ENCODE measurements around the gene WDR20. TPM values are rescaled to one million over a fixed set of nuclear protein-coding genes. Genes with fewer than 3 reads are reported as not detected.

WDR20 gene
- total and polyA plus RNA-seq, 11 donors, result 10.4 to 26.5 (median 19.5) TPM

DNA sequence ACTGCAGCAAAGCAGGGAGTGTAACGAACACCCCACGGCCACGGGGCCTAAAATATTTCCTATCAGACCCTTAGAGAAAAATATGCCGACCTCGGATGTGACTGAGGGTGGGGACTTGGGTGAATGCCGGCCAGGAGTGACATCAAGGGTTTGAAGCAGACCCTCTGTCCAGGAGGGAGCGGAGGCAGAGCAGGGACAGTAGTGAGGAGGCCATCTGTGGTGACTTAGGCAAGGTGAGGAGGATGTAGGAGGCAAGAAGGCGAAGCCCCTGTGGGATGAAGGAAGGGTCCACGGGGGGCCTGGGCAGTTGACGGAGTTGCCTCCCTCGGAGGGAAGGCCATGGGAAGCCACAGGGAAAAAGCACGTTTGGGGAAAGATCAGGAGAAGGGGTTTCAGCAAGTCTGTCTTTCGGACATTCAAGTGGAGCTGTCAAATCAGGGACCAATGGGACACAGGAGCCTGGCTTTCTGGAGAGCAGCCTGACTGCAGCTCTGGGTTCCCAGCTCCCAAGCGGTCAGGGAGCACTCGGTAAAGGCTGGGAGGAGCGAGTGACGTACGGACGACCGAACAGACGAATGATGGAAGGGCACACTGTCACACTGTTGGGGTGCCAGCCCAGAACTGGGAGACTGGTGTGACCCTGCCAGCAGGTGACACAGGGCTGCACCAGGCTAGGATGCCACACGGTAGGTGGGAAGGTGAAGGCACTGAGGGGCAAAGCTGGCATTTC is 90.9 kb downstream of the WDR20 start:
- WGBS, 4 donors, result 84 to 90% (median 87%) methylated on average over 22 of the region's 22 CpGs
- intact Hi-C loops (cut with DNase I), result loop anchor here in 1 of 10 donors (10.0 kb wide), 1 partner anchor 294 kb away; no protein-coding TSS in a partner anchor
- Histone ChIP-seq H3K9me3 (no peaks in the 10 kb centered on the region), H3K4me3 (no peak overlapping the region), H3K27ac (no peak overlapping the region), H3K27me3 (no peaks in the 10 kb centered on the region), H3K4me1 (peaks cover 0 to 13% (median 4%) of the 10 kb centered on the region in 12 donors), H3K36me3 (peaks cover 0 to 46% (median 16%) of the 10 kb centered on the region in 9 donors)
- DNase-seq (no peak), ATAC-seq (no peak)
- no peak for TF ChIP-seq POLR2A (IDR thresholded peaks at IDR 0.05)
- no peak for TF ChIP-seq CTCF (IDR thresholded peaks at IDR 0.05)

DNA sequence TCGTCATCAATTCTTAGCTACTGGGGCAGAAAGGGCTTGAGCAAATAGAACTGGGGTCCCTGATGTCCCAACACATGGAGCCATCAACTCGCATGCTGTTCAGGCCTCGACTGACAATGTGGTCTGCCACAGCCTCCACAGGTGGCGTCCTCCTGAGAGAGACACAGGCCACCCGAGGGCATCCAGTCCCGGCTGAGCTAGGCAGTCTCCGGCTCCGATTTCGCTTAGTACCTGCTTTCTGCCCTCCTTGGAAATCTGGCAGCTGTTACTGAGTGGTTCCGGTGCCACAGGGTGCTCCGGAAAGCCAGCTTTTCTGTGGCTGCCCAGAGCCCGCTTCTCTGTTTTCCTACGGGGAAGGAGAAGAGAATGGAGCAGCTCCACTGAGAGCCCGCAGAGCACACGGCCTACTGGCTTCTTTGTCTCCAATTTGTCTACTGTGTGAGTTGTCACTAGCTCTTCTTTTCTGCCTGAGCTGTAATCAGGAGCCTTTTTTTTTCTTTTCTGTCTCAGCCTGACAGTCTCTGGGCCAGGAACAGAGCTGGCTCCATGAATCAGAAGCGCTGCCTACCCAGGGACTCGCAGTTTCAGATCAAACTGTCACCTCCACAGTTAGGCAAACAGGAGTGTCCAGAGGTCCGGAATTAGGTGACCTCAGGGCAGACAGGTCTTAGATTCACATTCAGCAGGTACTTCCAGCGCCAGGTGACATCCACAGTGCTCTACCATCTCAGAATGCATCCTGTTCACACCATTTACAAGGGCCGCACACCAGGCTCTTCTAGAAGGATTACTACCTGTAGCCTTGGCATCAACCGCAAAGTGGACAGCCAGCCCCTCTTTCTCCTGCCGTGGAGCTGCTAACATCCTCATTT is 92.0 kb downstream of the WDR20 start:
- Histone ChIP-seq H3K9me3 (no peaks in the 10 kb centered on the region), H3K36me3 (peaks cover 0 to 46% (median 16%) of the 10 kb centered on the region in 9 donors), H3K4me3 (no peak overlapping the region), H3K27ac (no peak overlapping the region), H3K27me3 (no peaks in the 10 kb centered on the region), H3K4me1 (peaks cover 0 to 13% (median 5%) of the 10 kb centered on the region in 12 donors)
- no peak for ATAC-seq
- intact Hi-C loops (cut with DNase I), result loop anchor here in 1 of 10 donors (10.0 kb wide), 1 partner anchor 293 kb away; no protein-coding TSS in a partner anchor
- DNase-seq, result no peak
- TF ChIP-seq CTCF (IDR thresholded peaks at IDR 0.05), result no peak
- no peak for TF ChIP-seq POLR2A (IDR thresholded peaks at IDR 0.05)
- 86 to 92% (median 91%) methylated on average over 21 to 22 of the region's 22 CpGs for WGBS, 4 donors

DNA sequence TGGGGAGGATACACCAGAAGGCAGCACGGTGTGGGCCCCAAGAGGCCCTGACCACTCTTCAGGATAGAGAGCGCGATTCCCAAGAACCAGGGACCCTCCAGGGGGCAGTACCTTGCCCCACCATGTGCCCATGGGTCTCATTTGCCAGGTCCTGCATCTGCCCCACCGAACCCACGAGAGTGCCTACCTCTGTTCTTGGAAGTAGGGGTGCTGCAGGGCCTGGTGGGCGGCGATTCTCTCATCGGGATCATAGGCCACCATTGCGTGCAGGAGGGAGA is 92.6 kb downstream of the WDR20 start:
- WGBS, 4 donors, result 88 to 93% (median 91%) methylated on average over 8 to 9 of the region's 9 CpGs
- ATAC-seq, result no peak
- Histone ChIP-seq H3K4me1 (peaks cover 0 to 9% (median 5%) of the 10 kb centered on the region in 12 donors), H3K36me3 (peaks cover 0 to 46% (median 16%) of the 10 kb centered on the region in 9 donors), H3K27me3 (no peaks in the 10 kb centered on the region), H3K27ac (no peak overlapping the region), H3K9me3 (no peaks in the 10 kb centered on the region), H3K4me3 (no peak overlapping the region)
- TF ChIP-seq CTCF (IDR thresholded peaks at IDR 0.05), result no peak
- TF ChIP-seq POLR2A (IDR thresholded peaks at IDR 0.05), result no peak
- intact Hi-C loops (cut with DNase I), result loop anchor here in 1 of 10 donors (10.0 kb wide), 1 partner anchor 293 kb away; no protein-coding TSS in a partner anchor
- no peak for DNase-seq

GRCh38 chr14:102233081-102233480 is 93.4 kb downstream of the WDR20 start:
- TF ChIP-seq POLR2A (IDR thresholded peaks at IDR 0.05) (no peak), CTCF (IDR thresholded peaks at IDR 0.05) (no peak)
- H3K9me3 ChIP-seq, result no peaks in the 10 kb centered on the region
- DNase-seq (no peak), ATAC-seq (no peak)
- 89 to 96% (median 92%) methylated on average over 6 of the region's 6 CpGs for WGBS, 4 donors
- H3K36me3 ChIP-seq, result peaks cover 0 to 46% (median 16%) of the 10 kb centered on the region in 9 donors
- no peak overlapping the region for H3K4me3 ChIP-seq
- H3K27ac ChIP-seq, result no peak overlapping the region
- intact Hi-C loops (cut with DNase I), result loop anchor here in 1 of 10 donors (10.0 kb wide), 1 partner anchor 292 kb away; no protein-coding TSS in a partner anchor
- peaks cover 0 to 9% (median 2%) of the 10 kb centered on the region in 12 donors for H3K4me1 ChIP-seq
- no peaks in the 10 kb centered on the region for H3K27me3 ChIP-seq
